GM12864 (cell line): ENCODE results near the gene TMEM132D.

Source experiments
- DNase-seq: peaks from one replicate; pipeline ENCODE4 v3.0.0-alpha.2; 2011; ENCODE audit warnings: low read depth
- H3K4me3 ChIP-seq: 2 replicates; pipeline ENCODE4 v1.5.1; 2011; ENCODE audit warnings: mild to moderate bottlenecking, low read depth, low read length, control low read depth
- TF ChIP-seq, protein P1 (sequence below): IDR thresholded peaks from 2 replicates; pipeline ENCODE4 v1.5.1; 2011; ENCODE audit warnings: low read depth, mild to moderate bottlenecking, moderate library complexity, low read length, control low read depth, inconsistent platforms; ENCODE audit errors: missing control alignments

TMEM132D gene

DNA sequence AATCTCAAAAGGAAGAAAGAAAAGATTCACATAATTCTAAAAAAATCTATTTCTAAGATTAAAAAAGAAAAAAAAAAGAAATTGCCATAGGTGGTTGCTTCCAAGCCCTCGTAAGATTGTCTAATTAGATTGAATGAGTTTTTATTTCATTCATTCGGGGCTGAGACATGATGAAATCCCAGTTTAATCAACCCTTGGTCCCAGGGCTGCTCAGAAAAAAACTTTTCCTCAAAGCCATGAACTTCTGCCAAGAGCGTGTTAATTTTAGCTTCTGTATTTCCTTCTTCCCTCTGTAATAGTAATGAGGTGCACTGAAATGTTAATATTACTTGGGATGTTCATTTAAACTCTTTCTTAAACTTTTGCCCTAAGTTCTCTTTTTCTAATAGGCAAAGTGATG is 62.6 kb downstream of the TMEM132D start:
- DNase-seq: no peak
- no peak overlapping the region for H3K4me3 ChIP-seq
- TF ChIP-seq, protein P1, sequence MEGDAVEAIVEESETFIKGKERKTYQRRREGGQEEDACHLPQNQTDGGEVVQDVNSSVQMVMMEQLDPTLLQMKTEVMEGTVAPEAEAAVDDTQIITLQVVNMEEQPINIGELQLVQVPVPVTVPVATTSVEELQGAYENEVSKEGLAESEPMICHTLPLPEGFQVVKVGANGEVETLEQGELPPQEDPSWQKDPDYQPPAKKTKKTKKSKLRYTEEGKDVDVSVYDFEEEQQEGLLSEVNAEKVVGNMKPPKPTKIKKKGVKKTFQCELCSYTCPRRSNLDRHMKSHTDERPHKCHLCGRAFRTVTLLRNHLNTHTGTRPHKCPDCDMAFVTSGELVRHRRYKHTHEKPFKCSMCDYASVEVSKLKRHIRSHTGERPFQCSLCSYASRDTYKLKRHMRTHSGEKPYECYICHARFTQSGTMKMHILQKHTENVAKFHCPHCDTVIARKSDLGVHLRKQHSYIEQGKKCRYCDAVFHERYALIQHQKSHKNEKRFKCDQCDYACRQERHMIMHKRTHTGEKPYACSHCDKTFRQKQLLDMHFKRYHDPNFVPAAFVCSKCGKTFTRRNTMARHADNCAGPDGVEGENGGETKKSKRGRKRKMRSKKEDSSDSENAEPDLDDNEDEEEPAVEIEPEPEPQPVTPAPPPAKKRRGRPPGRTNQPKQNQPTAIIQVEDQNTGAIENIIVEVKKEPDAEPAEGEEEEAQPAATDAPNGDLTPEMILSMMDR: no peak

DNA sequence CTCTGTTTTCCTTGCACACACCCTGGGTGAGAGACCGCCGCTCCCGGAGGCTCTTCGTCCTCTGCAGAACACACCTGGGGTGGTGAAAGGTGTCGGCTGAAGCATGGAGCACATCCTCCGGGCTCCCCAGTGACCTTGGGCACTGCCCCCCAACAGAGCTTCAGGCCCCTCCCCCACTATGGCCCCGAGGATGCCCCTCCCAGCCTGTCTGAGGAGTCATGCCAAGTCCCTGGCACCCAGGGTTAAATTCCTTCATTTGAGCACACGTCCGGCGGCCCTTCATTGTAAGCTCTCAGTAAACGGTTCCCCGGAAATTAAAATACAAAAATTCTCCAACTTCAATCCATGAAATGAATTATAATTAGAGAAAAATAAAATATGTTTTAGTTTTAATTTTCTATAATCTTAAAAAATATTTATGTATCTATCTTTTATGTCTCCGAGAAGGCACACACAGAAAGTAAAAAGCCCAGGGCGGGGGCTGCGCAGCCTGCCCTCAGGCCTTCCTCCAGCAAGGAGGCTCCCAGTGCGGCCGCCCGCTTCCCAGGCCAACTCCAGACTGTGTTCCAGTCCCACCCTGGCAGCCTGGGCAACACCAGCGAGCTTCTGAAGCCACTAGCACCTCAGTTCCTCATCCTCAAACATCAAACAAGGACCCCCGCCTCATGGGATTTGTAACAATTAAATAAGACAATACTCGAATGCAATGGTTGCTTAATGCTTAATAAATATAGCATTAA is 63.5 kb downstream of the TMEM132D start:
- H3K4me3 ChIP-seq: no peak overlapping the region
- DNase-seq: no peak
- TF ChIP-seq, protein P1: no peak

DNA sequence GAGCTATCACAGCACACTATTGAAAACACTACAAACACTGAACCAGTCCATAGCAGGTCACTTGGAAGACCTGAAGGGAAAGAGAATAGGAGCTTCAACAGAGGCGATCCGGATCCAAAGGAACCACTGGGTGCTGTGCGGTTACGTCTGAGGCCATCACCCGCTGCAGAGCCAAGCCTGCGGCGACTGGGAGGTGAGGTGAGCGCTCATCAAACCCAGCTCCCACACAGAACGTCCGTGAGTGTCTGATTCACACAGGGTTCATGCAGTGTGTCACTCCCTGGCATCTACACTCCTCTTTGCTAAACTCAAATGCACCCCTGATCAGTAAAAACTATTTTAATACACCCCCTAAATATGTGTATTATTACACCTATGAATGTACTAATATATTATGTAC is 64.1 kb downstream of the TMEM132D start:
- H3K4me3 ChIP-seq: no peak overlapping the region
- DNase-seq: no peak
- TF ChIP-seq, protein P1: no peak

DNA sequence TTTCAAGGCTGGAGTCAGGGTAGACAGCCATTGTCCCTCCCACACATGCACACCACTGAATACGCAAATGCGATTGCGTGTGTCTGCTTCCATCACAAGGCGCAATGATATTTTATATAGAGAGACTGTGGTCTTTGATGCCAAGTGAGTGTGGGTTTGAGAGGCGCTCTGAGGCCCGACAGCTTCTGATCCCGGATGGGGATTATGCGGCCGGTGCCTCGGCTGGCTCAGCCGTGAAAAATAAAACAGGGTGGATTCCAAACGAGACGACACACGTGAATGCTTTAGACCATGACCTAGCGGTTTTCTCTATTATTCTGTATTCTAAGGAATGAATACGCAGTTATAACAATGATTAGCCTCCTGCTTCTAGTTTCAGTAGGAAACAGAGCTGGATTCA is 72.5 kb downstream of the TMEM132D start:
- TF ChIP-seq, protein P1: no peak
- no peak for DNase-seq
- no peak overlapping the region for H3K4me3 ChIP-seq

DNA sequence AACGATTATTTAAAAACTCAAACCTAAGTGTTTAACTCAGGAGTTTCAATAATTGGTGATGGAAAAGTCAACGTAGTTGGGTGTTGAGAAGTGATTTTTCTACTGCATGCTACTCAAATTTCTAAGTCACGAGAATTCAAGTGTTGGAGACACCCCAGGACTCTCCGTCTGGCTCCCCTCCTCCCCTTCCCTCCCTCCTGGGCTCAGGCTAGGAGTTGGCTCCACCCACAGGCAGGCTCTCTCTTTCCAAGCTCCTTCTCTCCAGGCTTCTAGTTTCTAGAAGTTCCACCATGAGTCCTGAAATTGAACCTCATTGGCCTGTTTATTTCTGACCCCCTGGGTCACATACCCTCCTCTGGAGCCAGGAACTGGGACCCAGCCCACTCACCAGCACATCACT is 73.0 kb downstream of the TMEM132D start:
- TF ChIP-seq, protein P1: no peak
- H3K4me3 ChIP-seq: no peak overlapping the region
- no peak for DNase-seq

DNA sequence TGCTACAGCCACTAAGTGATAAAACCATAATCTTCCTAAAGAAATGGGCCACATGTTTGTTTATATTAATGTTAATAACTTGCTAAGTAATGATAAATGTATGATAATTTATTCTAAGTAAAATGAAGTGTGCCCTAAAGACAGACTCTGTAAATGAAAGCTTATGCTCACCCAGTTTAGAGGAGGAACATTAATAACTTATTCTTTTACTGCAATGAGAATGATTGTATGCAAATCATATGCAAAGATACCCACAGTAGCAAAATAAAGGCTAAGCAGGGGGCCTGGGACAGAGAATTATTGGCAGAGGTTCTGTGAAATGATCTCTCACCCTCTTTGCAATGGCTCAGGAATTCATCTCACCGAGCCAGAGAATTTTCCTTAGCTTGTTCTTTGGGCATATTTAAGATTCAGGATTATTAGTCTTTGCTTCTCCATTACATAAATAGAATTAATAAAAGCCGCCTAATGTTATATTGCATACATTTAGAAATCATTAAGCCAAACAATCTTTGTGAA is 75.9 kb downstream of the TMEM132D start:
- TF ChIP-seq, protein P1: no peak
- no peak overlapping the region for H3K4me3 ChIP-seq
- no peak for DNase-seq

DNA sequence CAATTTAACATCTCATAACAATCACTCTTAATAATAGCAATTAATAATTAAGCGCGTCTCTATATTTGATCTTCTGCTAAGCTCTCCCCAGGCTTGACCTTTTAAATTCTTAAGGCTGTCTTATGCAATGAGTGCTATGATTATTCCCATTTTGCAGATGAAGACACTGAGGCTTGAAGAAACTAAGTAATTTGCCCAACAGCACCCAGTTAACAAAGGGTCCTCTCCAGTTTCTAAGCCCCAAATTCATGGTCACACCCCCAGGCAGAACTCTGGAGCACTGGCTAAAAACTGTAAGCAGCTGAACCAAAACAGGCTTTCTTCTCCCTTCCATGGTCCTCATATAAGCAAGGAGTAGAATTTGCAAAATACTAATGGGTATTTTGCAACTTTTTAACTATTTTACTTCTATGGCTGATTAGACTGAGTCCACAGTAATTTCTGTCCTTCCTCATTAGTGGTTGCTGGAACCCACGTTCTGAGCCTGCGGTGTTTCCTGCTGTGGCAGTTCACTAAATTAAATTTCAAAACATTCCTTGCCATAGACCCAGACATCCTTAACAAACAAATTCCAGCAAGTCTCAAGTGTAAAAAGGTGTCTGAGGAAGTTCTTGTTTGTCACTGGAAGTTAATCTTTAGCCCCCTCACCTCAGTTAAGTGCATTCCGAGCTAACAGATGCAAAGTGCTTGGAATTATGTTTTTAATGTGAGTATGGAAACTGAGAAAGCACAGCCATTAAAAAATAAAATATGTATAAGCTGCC is 76.5 kb downstream of the TMEM132D start:
- DNase-seq: no peak
- TF ChIP-seq, protein P1: no peak

More for the DNA sequence above, 76.5 kb downstream of the TMEM132D start:
- H3K4me3 ChIP-seq: no peak overlapping the region
